DMS 273 (cell line): Measurements from ENCODE around the gene CHPT1.
"Not testable (repeated sequence)": the region's sequence is repeated elsewhere in the genome, so short reads cannot be mapped to it uniquely, and the experiment has no call there.

Experiments
- DNase-seq: peaks from one replicate; lab custom pipeline; 2025; ENCODE audit not compliant: unreplicated experiment; lab: John Stamatoyannopoulos, UW

The CHPT1 gene

GRCh38 chr12:101719566-101719965 is 22.1 kb downstream of the CHPT1 start:
- DNase-seq, result no peak

GRCh38 chr12:101720118-101720517 is 22.7 kb downstream of the CHPT1 start:
- DNase-seq, result no peak

- no peak for DNase-seq
Observed at GRCh38 chr12:101722392-101722791, 25.0 kb downstream of the CHPT1 start.

GRCh38 chr12:101727098-101727497 is 29.7 kb downstream of the CHPT1 start:
- DNase-seq, result no peak

- no peak for DNase-seq
Observed at GRCh38 chr12:101729842-101730241, 32.4 kb downstream of the CHPT1 start.

GRCh38 chr12:101732318-101732717 is 34.9 kb downstream of the CHPT1 start:
- no peak for DNase-seq

GRCh38 chr12:101733166-101733565 is 35.7 kb downstream of the CHPT1 start:
- DNase-seq, result no peak

- not testable (repeated sequence) for DNase-seq
Observed at GRCh38 chr12:101734482-101734881, 37.0 kb downstream of the CHPT1 start.

GRCh38 chr12:101737476-101737875 is 40.0 kb downstream of the CHPT1 start:
- DNase-seq, result no peak

- no peak for DNase-seq
Observed at GRCh38 chr12:101738920-101739665, 41.7 kb downstream of the CHPT1 start, which contains the start of gene SYCP3. Gene SYCP3 (minus strand): TSS chr12:101739462. CDS start chr12:101737935, 1,527 bp downstream.

- DNase-seq, result no peak
Observed at GRCh38 chr12:101740566-101740965, 43.1 kb downstream of the CHPT1 start.

- no peak for DNase-seq
Observed at GRCh38 chr12:101740980-101741379, 43.5 kb downstream of the CHPT1 start.

GRCh38 chr12:101743242-101743641 is 45.8 kb downstream of the CHPT1 start:
- DNase-seq, result no peak

GRCh38 chr12:101743724-101744472 is 46.5 kb downstream of the CHPT1 start:
- no peak for DNase-seq

- no peak for DNase-seq
Observed at GRCh38 chr12:101745481-101745880, 48.0 kb downstream of the CHPT1 start.

- DNase-seq, result no peak
Observed at GRCh38 chr12:101746196-101746595, 48.8 kb downstream of the CHPT1 start.

- no peak for DNase-seq
Observed at GRCh38 chr12:101746661-101747060, 49.2 kb downstream of the CHPT1 start.

- no peak for DNase-seq
Observed at GRCh38 chr12:101747697-101748096, 50.3 kb downstream of the CHPT1 start.

GRCh38 chr12:101748907-101749306 is 51.5 kb downstream of the CHPT1 start:
- DNase-seq, result no peak

- no peak for DNase-seq
Observed at GRCh38 chr12:101749657-101750056, 52.2 kb downstream of the CHPT1 start.

- no peak for DNase-seq
Observed at GRCh38 chr12:101750152-101750551, 52.7 kb downstream of the CHPT1 start.

- DNase-seq, result peak; percentile 49
Observed at GRCh38 chr12:101759396-101760047, 62.1 kb downstream of the CHPT1 start.
